Measurements from ENCODE around the gene CNRIP1.

DNA sequence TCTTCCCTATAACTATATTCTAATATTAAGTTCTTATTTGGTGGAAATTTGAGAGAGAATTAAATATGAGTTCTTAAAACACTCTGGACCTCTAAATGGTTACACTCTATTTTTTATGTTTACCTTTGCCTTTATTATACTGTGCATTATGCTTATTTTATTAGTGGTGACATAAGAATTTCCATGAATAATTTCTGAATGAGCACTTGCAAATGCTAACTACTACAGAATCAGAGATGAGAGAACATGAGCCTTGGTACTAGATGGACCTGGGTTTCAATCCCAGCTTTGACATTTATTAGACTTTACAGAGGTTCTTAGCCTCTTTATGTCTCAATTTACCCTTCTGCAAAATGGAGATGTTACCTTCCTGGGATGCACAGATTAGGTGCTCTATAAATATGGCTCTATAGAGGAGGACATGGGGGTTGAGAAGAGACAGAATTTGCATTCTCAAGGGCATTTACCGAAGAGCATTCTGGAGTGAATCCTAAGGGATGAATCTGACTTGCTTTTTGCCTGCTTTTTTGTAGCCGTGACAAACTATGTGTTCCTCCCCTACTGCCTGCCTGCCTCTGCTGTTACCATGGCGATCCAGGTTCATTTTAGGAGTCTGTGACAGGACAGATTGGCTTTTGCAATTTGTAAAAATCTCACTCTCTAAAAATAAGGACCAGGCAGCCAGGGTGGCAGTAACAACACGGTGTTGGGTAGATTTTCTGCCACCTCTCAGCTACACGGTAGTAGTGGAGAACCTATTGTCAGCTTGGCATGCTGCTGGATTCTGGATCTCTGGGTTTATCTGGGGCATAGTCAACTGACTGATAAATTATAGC, 20.7 kb upstream of the CNRIP1 start:
- TF ChIP-seq, protein P1, sequence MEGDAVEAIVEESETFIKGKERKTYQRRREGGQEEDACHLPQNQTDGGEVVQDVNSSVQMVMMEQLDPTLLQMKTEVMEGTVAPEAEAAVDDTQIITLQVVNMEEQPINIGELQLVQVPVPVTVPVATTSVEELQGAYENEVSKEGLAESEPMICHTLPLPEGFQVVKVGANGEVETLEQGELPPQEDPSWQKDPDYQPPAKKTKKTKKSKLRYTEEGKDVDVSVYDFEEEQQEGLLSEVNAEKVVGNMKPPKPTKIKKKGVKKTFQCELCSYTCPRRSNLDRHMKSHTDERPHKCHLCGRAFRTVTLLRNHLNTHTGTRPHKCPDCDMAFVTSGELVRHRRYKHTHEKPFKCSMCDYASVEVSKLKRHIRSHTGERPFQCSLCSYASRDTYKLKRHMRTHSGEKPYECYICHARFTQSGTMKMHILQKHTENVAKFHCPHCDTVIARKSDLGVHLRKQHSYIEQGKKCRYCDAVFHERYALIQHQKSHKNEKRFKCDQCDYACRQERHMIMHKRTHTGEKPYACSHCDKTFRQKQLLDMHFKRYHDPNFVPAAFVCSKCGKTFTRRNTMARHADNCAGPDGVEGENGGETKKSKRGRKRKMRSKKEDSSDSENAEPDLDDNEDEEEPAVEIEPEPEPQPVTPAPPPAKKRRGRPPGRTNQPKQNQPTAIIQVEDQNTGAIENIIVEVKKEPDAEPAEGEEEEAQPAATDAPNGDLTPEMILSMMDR (IDR thresholded peaks at IDR 0.05): no peak
- no peak for TF ChIP-seq POLR2A (IDR thresholded peaks at IDR 0.05)

All from gastroesophageal sphincter (tissue), 3 donors.